GM20000 (cell line): ENCODE measurements around the gene ALDOB.

ENCODE experiments used
- DNase-seq: peaks from one replicate; pipeline ENCODE4 v3.0.0; 2012; ENCODE audit warnings: low spot score
- CTCF ChIP-seq: IDR thresholded peaks from 2 replicates; pipeline ENCODE4 v1.5.1; 2012; ENCODE audit warnings: mild to moderate bottlenecking, control low read depth; ENCODE audit errors: extremely low read depth, missing control alignments

Gene ALDOB

GRCh38 chr9:101458963-101459631 is 23.5 kb upstream of the ALDOB start:
- TF ChIP-seq CTCF: peak; percentile 53
- DNase-seq: peak; percentile 53

GRCh38 chr9:101457003-101457402 is 21.4 kb upstream of the ALDOB start:
- no peak for DNase-seq
- no peak for TF ChIP-seq CTCF

GRCh38 chr9:101455656-101456240 is 20.2 kb upstream of the ALDOB start:
- TF ChIP-seq CTCF: no peak
- no peak for DNase-seq

- DNase-seq: no peak
- TF ChIP-seq CTCF: no peak
These were observed 18.4 kb upstream of the ALDOB start for GRCh38 chr9:101453776-101454570.

GRCh38 chr9:101451498-101451897 is 15.9 kb upstream of the ALDOB start:
- no peak for DNase-seq
- no peak for TF ChIP-seq CTCF

GRCh38 chr9:101450931-101451330 is 15.4 kb upstream of the ALDOB start:
- DNase-seq: no peak
- no peak for TF ChIP-seq CTCF
